GM19438 (cell line): ENCODE measurements around the gene C19orf12.
"Not testable (repeated sequence)": the region's sequence is repeated elsewhere in the genome, so short reads cannot be mapped to it uniquely, and the experiment has no call there.

ENCODE experiments used
- ATAC-seq: cut with Tn5 transposase; IDR thresholded peaks from one replicate; pipeline ENCODE4 v1.9.1; 2021; ENCODE audit warnings: low read depth; ENCODE audit not compliant: unreplicated experiment

Gene C19orf12

GRCh38 chr19:29735829-29736228 lies 20.8 kb upstream of the C19orf12 start:
- ATAC-seq, result no peak

- ATAC-seq, result no peak
These were observed 16.3 kb upstream of the C19orf12 start for GRCh38 chr19:29731331-29731850.

- no peak for ATAC-seq
These were observed 12.8 kb upstream of the C19orf12 start for GRCh38 chr19:29727906-29728305.

GRCh38 chr19:29724746-29725145 lies 9.7 kb upstream of the C19orf12 start:
- ATAC-seq, result no peak

GRCh38 chr19:29724102-29724641 lies 9.1 kb upstream of the C19orf12 start:
- no peak for ATAC-seq

- no peak for ATAC-seq
These were observed 2.0 kb upstream of the C19orf12 start for GRCh38 chr19:29717051-29717450.

- ATAC-seq, result no peak
These were observed 880 bp upstream of the C19orf12 start for GRCh38 chr19:29715701-29716581.

- ATAC-seq, result peak; percentile 10
These were observed 599 bp downstream of the C19orf12 start for GRCh38 chr19:29714371-29714952.

GRCh38 chr19:29712744-29713516 lies 2.1 kb downstream of the C19orf12 start:
- ATAC-seq, result no peak

- ATAC-seq, result no peak
These were observed 3.4 kb downstream of the C19orf12 start for GRCh38 chr19:29711584-29712132.

GRCh38 chr19:29709440-29709798 lies 5.6 kb downstream of the C19orf12 start:
- ATAC-seq, result not testable (repeated sequence)

GRCh38 chr19:29708554-29709439 lies 6.3 kb downstream of the C19orf12 start:
- ATAC-seq, result no peak

GRCh38 chr19:29706635-29707034 lies 8.4 kb downstream of the C19orf12 start:
- ATAC-seq, result no peak

- no peak for ATAC-seq
These were observed 9.4 kb downstream of the C19orf12 start for GRCh38 chr19:29705706-29706105.

- ATAC-seq, result no peak
These were observed 10.2 kb downstream of the C19orf12 start for GRCh38 chr19:29704562-29705558.

GRCh38 chr19:29702963-29703320 lies 12.1 kb downstream of the C19orf12 start:
- ATAC-seq, result no peak

GRCh38 chr19:29702161-29702962 lies 12.7 kb downstream of the C19orf12 start:
- ATAC-seq, result no peak

- no peak for ATAC-seq
These were observed 14.6 kb downstream of the C19orf12 start for GRCh38 chr19:29700498-29700897.
